GM12878 (cell line): ENCODE data around the gene FRAS1. TPM values are rescaled to one million over a fixed set of nuclear protein-coding genes. Genes with fewer than 3 reads are reported as not detected.

Experiments used
- IKZF1 ChIP-seq: fragments of 450-650 bp; conservative IDR thresholded peaks from 2 replicates; pipeline ENCODE4 v1.6.1; 2017; ENCODE audit warnings: antibody characterized with exemption, mild to moderate bottlenecking
- polyA plus RNA-seq, 11 experiments: library from polyadenylated mRNA; depleted of rRNA in 4 of 11; unstranded in 6 of 11; stranded (reverse) in 5 of 11; fragments of >200 nt; fragmentation: Nextera tagmentation in 4 of 11; fragmentation: Illumina TruSeq in 1 of 11; extraction: Ambion mirVana in 4 of 11; extraction: Trizol in 1 of 11; gene quantifications; 1 replicate in 1 of 11; 2 replicates in 10 of 11; pipeline versions ENCODE4 v1.2.1 to v1.2.3, GENCODE V29; 2011 to 2016; ENCODE audit warnings: inconsistent platforms in 2 of 11, missing spikeins in 2 of 11, low read depth in 1 of 11
- small RNA-seq: library from RNA; depleted of rRNA; stranded (forward); fragments of <200 nt; gene quantifications from one replicate; pipeline ENCODE3, GENCODE V24; 2014
- total RNA-seq, 4 experiments: library from RNA; depleted of rRNA in 3 of 4; stranded (reverse); fragments of >200 nt in 3 of 4; fragmentation: Illumina TruSeq in 1 of 4; extraction: Trizol in 1 of 4; gene quantifications; 2 replicates each; pipeline versions ENCODE4 v1.2.1 to v1.2.3, GENCODE V29; 2013 to 2021
- TF ChIP-seq, protein P1 (sequence below): fragments of 450-650 bp; IDR thresholded peaks from 2 replicates; pipeline ENCODE4 v1.6.1; 2014; ENCODE audit warnings: mild to moderate bottlenecking

The FRAS1 gene
- total and polyA plus RNA-seq, 10 of the 15 experiments (the other 5 are each of a cell fraction or from before 2014, with no cell fraction given) = 0.08 to 11.7 (median 0.20) TPM

DNA sequence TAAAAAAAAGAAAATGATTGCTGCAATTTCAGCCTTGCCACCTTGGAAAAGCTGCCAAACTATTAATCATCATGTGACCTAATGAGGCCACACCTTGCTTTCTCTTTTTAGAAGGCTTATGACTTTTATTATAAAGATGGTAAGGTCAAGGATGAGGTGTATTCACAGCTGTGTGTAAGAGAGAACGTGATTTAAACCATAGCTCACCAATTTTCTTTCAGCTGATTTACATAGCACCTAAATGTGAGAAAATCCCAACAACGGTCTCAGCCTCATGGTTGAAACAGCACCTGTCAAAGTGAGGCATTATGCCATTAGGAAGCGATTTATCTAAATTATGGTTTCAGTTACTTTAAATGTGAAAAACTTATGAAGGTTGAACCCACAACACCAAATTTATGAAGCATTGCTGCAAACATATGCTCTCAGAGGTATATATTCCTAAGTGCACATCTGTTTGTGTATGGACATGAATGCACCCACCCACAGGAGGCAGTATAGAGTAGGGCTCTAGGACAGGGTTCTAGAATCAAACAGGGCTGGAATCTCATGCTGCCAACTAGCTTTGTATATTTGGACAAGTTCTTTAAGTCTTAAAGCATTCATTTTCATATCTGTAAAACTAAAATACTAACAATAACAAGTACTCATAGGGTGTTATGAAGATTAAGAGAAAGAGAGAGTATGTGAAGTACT, 535.1 kb downstream of the FRAS1 start (continued):
- TF ChIP-seq, protein P1, sequence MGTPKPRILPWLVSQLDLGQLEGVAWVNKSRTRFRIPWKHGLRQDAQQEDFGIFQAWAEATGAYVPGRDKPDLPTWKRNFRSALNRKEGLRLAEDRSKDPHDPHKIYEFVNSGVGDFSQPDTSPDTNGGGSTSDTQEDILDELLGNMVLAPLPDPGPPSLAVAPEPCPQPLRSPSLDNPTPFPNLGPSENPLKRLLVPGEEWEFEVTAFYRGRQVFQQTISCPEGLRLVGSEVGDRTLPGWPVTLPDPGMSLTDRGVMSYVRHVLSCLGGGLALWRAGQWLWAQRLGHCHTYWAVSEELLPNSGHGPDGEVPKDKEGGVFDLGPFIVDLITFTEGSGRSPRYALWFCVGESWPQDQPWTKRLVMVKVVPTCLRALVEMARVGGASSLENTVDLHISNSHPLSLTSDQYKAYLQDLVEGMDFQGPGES = no peak
- peak; percentile 51 for TF ChIP-seq IKZF1

Small RNAs within 50 kb of the gene (small RNA-seq; reads per million reads assigned to genes)
- gene AC114801.3 = not detected

Other genes starting within 250 kb of the FRAS1 start
- 2.8 and 3.1 TPM in 2 replicates for gene CNOT6L, start 238.0 kb upstream of the FRAS1 start, total RNA-seq (2014; rRNA removed)
- gene CNOT6L, start 238.0 kb upstream of the FRAS1 start, total RNA-seq (2014; rRNA removed; fragmentation: Illumina TruSeq; extraction: Trizol) = 2.6 and 3.3 TPM in 2 replicates
- 10.0 and 10.9 TPM in 2 replicates for gene CNOT6L, start 238.0 kb upstream of the FRAS1 start, total RNA-seq (2021)
- gene CNOT6L, start 238.0 kb upstream of the FRAS1 start, polyA plus RNA-seq (2011; rRNA removed) = 4.6 and 5.2 TPM in 2 replicates
- gene CNOT6L, start 238.0 kb upstream of the FRAS1 start, polyA plus RNA-seq (2014; fragmentation: Illumina TruSeq; extraction: Trizol) = 5.9 and 6.1 TPM in 2 replicates
- 1 to 10 TPM; 1.1 to 2.0 TPM for gene CNOT6L, start 238.0 kb upstream of the FRAS1 start, polyA plus RNA-seq (2014; fragmentation: Nextera tagmentation; extraction: Ambion mirVana)
- gene CNOT6L, start 238.0 kb upstream of the FRAS1 start, polyA plus RNA-seq (2014; rRNA removed) = 2.7 and 3.1 TPM in 2 replicates
- gene CNOT6L, start 238.0 kb upstream of the FRAS1 start, polyA plus RNA-seq (2016; fragmentation: Nextera tagmentation; extraction: Ambion mirVana) = 1 to 10 TPM; 3.0 to 3.5 TPM
- 24.6 and 25.4 TPM in 2 replicates for gene MRPL1, start 194.5 kb upstream of the FRAS1 start, total RNA-seq (2014; rRNA removed)
- gene MRPL1, start 194.5 kb upstream of the FRAS1 start, total RNA-seq (2014; rRNA removed; fragmentation: Illumina TruSeq; extraction: Trizol) = 28.6 and 30.1 TPM in 2 replicates
- gene MRPL1, start 194.5 kb upstream of the FRAS1 start, total RNA-seq (2021) = 20.2 and 22.0 TPM in 2 replicates
- 32.8 and 45.2 TPM in 2 replicates for gene MRPL1, start 194.5 kb upstream of the FRAS1 start, polyA plus RNA-seq (2011; rRNA removed)
- gene MRPL1, start 194.5 kb upstream of the FRAS1 start, polyA plus RNA-seq (2014; fragmentation: Illumina TruSeq; extraction: Trizol) = 25.9 and 41.1 TPM in 2 replicates
- 10 to 100 TPM; 26.3 to 35.7 TPM for gene MRPL1, start 194.5 kb upstream of the FRAS1 start, polyA plus RNA-seq (2014; fragmentation: Nextera tagmentation; extraction: Ambion mirVana)
- gene MRPL1, start 194.5 kb upstream of the FRAS1 start, polyA plus RNA-seq (2014; rRNA removed) = 16.2 and 22.8 TPM in 2 replicates
- gene MRPL1, start 194.5 kb upstream of the FRAS1 start, polyA plus RNA-seq (2016; fragmentation: Nextera tagmentation; extraction: Ambion mirVana) = 10 to 100 TPM; 33.9 to 34.9 TPM